Colonic mucosa (tissue), 4 donors: ENCODE measurements around the gene KMO. TPM values are rescaled to one million over a fixed set of nuclear protein-coding genes. Genes with fewer than 3 reads are reported as not detected.

Experiments
- DNase-seq: peaks from one replicate; pipeline ENCODE4 v3.0.0-alpha.2; 2020
- H3K27ac ChIP-seq: fragments of 200-600 bp; one replicate; pipeline ENCODE4 v1.8.0; 2021
- H3K27me3 ChIP-seq: fragments of 200-600 bp; one replicate; pipeline ENCODE4 v1.8.0; 2021
- H3K36me3 ChIP-seq: fragments of 200-600 bp; one replicate; pipeline ENCODE4 v1.8.0; 2021
- H3K4me1 ChIP-seq: fragments of 200-600 bp; one replicate; pipeline ENCODE4 v1.8.0; 2021; ENCODE audit warnings: mild to moderate bottlenecking
- H3K4me3 ChIP-seq: fragments of 200-600 bp; one replicate; pipeline ENCODE4 v1.8.0; 2021
- H3K9ac ChIP-seq, 2 donors: one replicate each; pipeline ENCODE4 v1.7.0; 2013; ENCODE audit warnings: control low read depth in 2 of 2, low read depth in 2 of 2, low read length in 2 of 2
- H3K9me3 ChIP-seq: fragments of 200-600 bp; one replicate; pipeline ENCODE4 v1.8.0; 2021
- intact Hi-C: fragments of 100-400 bp; cut with DNase I; formaldehyde crosslinking; loops from one replicate; pipeline ENCODE4 v1.14.1; 2022
- total RNA-seq, 2 donors: library from RNA; stranded (reverse); fragmentation: NEBNext Ultra II Directional in 1 of 2; extraction: Animal tissue kit (Norgen Biotek cat#: 25700) in 1 of 2; gene quantifications; one replicate each; pipeline ENCODE4 v1.2.1, GENCODE V29; 2021
- TF ChIP-seq, protein P1 (sequence below): fragments of 200-600 bp; IDR thresholded peaks from one replicate; pipeline ENCODE4 v1.8.0; 2022; ENCODE audit warnings: antibody characterized with exemption, mild to moderate bottlenecking
- donor health status: healthy.
- donor health status: DM: no; HTN: no; CAD: no.
- donor health status: DM: no; HTN: no; CAD: no.

KMO gene
- total RNA-seq, 2 donors from 2014 or later = 0.80 TPM; not detected in 1

DNA sequence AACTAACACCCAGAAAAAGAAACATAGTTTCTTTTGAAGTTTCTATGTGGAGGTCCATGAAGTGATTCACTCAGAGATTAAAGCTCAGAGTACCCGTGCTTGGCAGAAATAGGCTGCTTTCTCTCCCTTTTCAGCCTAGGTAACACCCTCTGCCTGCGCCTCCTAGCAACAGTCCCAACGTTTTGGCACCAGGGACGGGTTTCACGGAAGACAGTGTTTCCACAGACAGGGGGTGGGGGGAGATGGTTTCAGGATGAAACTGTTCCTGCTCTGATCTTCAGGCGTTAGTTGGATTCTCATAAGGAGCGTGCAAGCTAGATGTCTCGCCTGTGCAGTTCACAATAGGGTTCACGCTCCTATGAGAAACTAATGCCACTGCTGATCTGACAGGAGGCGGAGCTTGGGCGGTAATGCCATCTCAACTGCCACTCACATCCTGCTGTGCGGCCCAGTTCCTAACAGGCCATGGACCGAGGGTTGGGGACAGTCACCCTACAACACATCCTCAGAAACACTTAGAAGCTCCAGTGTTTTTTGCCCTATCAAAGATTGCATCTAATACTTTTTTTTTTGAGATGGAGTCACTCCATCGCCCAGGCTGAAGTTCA, 54.8 kb downstream of the KMO start:
- Histone ChIP-seq H3K27me3 (no peaks in the 10 kb centered on the region), H3K4me1 (no peaks in the 10 kb centered on the region), H3K27ac (no peak overlapping the region), H3K9ac (no peak overlapping the region), H3K9me3 (no peaks in the 10 kb centered on the region), H3K36me3 (no peaks in the 10 kb centered on the region), H3K4me3 (no peak overlapping the region)
- TF ChIP-seq, protein P1, sequence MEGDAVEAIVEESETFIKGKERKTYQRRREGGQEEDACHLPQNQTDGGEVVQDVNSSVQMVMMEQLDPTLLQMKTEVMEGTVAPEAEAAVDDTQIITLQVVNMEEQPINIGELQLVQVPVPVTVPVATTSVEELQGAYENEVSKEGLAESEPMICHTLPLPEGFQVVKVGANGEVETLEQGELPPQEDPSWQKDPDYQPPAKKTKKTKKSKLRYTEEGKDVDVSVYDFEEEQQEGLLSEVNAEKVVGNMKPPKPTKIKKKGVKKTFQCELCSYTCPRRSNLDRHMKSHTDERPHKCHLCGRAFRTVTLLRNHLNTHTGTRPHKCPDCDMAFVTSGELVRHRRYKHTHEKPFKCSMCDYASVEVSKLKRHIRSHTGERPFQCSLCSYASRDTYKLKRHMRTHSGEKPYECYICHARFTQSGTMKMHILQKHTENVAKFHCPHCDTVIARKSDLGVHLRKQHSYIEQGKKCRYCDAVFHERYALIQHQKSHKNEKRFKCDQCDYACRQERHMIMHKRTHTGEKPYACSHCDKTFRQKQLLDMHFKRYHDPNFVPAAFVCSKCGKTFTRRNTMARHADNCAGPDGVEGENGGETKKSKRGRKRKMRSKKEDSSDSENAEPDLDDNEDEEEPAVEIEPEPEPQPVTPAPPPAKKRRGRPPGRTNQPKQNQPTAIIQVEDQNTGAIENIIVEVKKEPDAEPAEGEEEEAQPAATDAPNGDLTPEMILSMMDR = no peak
- no peak for DNase-seq
- intact Hi-C loops = no loop called here

DNA sequence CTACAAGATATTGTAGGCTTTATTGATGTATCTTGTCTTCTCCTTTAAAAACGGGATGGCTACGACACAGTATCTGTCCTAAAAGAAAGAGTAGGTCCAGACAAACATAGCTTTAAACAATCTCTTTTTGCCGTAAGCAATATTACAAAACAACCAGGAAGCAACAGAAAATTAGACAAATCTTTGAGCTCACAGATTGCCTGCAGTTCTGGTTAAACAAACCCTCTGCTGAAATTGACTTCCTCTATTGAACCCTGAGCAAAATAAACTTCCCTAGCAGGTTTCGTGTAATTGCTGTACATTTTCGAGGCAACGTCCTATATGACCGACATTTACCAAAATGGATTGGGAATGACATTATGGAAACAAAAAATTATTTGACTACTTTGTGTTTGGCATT, 57.3 kb downstream of the KMO start:
- H3K27ac ChIP-seq = no peak overlapping the region
- no peak for DNase-seq
- H3K27me3 ChIP-seq = no peaks in the 10 kb centered on the region
- no peaks in the 10 kb centered on the region for H3K4me1 ChIP-seq
- H3K9ac ChIP-seq = no peak overlapping the region
- TF ChIP-seq, protein P1 = no peak
- no peaks in the 10 kb centered on the region for H3K36me3 ChIP-seq
- H3K4me3 ChIP-seq = no peak overlapping the region
- no peaks in the 10 kb centered on the region for H3K9me3 ChIP-seq
- intact Hi-C loops = no loop called here

DNA sequence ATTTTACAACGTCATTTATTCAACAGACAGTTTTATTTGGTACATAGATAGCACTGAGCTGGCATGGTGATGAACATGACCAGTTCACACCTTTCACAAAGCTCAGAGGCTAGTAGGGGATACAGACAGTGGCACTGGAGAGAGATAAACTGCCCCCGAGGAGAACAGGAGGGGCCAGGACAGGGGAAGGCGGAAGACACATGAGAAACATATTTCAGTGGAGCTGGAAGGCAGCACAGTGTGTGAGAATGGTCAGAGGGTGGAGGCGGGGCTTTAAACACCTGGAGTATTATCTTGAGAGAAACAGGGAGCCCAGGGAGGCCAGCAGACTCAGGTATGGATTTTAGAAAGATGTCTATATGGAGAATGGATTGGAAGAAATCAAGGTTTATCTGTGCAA, 58.5 kb downstream of the KMO start:
- intact Hi-C loops = no loop called here
- no peak overlapping the region for H3K4me3 ChIP-seq
- H3K36me3 ChIP-seq = no peaks in the 10 kb centered on the region
- TF ChIP-seq, protein P1 = no peak
- no peaks in the 10 kb centered on the region for H3K9me3 ChIP-seq
- no peaks in the 10 kb centered on the region for H3K4me1 ChIP-seq
- no peak for DNase-seq
- no peak overlapping the region for H3K27ac ChIP-seq
- H3K27me3 ChIP-seq = no peaks in the 10 kb centered on the region
- H3K9ac ChIP-seq = no peak overlapping the region

DNA sequence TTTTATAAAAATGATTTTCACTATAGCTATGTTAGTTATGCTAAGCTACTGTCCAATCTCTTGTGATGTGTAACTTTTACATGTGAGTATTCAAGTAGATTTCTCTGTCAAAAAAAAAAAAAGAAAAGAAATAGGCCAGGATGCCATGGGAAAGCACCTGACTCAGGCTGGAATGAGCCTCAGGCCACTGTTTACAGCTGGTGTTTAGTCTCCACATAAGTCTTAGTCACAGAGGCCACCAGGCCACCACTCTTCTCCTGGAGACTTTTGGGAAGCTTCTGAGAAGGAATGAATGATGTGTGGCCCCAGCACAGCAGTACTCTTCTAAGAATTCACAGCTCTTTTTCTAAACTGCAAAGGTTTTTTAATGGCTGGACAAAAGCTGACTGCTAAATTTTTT, 59.1 kb downstream of the KMO start:
- TF ChIP-seq, protein P1 = no peak
- no peak for DNase-seq
- Histone ChIP-seq H3K4me1 (no peaks in the 10 kb centered on the region), H3K9ac (no peak overlapping the region), H3K27me3 (no peaks in the 10 kb centered on the region), H3K27ac (no peak overlapping the region), H3K9me3 (no peaks in the 10 kb centered on the region), H3K4me3 (no peak overlapping the region), H3K36me3 (no peaks in the 10 kb centered on the region)
- intact Hi-C loops = no loop called here

DNA sequence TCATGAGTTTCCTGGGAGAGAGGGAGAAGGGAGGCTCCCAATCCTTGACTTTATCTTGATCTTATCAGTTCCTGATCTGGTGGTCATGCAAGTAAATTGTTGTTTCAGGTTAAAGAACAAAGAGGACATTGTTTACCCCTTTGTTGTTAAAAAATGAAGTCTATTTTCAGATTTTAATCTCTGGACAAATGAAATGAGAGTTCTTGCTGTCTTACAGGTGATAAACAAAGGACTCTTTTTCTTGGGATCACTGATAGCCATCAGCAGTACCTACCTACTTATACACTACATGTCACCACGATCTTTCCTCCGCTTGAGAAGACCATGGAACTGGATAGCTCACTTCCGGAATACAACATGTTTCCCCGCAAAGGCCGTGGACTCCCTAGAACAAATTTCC, 59.6 kb downstream of the KMO start:
- TF ChIP-seq, protein P1 = no peak
- intact Hi-C loops = no loop called here
- no peak overlapping the region for H3K27ac ChIP-seq
- no peak for DNase-seq
- no peak overlapping the region for H3K4me3 ChIP-seq
- no peak overlapping the region for H3K9ac ChIP-seq
- H3K36me3 ChIP-seq = no peaks in the 10 kb centered on the region
- H3K4me1 ChIP-seq = no peaks in the 10 kb centered on the region
- H3K9me3 ChIP-seq = no peaks in the 10 kb centered on the region
- H3K27me3 ChIP-seq = no peaks in the 10 kb centered on the region
